Liver (tissue), 9 donors: ENCODE data around the gene SLC2A4. TPM values are rescaled to one million over a fixed set of nuclear protein-coding genes. Genes with fewer than 3 reads are reported as not detected.

Experiments
- DNase-seq: peaks from one replicate; pipeline ENCODE4 v3.0.0-alpha.2; 2017; ENCODE audit warnings: low spot score
- H3K27ac ChIP-seq, 2 donors: one replicate each; pipeline ENCODE4 v1.7.0; 2013; ENCODE audit warnings: inconsistent platforms in 2 of 2, low read length in 2 of 2, control low read depth in 1 of 2, low read depth in 1 of 2, mild to moderate bottlenecking in 1 of 2
- H3K27me3 ChIP-seq, 4 donors: one replicate each; pipeline versions ENCODE4 v1.6.1 to v1.7.0; 2013; ENCODE audit warnings: low read length in 3 of 4, inconsistent platforms in 1 of 4, mild to moderate bottlenecking in 1 of 4, moderate library complexity in 1 of 4; ENCODE audit not compliant: control insufficient read depth in 4 of 4, insufficient read depth in 4 of 4
- H3K36me3 ChIP-seq, 4 donors: one replicate each; pipeline versions ENCODE4 v1.6.1 to v1.7.0; 2013; ENCODE audit warnings: low read length in 3 of 4, mild to moderate bottlenecking in 3 of 4, low read depth in 1 of 4, moderate library complexity in 1 of 4; ENCODE audit not compliant: control insufficient read depth in 4 of 4, insufficient read depth in 3 of 4
- H3K4me1 ChIP-seq, 4 donors: one replicate each; pipeline versions ENCODE4 v1.6.1 to v1.7.0; 2013; ENCODE audit warnings: low read length in 3 of 4, mild to moderate bottlenecking in 3 of 4, moderate library complexity in 1 of 4; ENCODE audit not compliant: control insufficient read depth in 4 of 4, insufficient read depth in 4 of 4
- H3K4me3 ChIP-seq, 3 donors: one replicate each; pipeline versions ENCODE4 v1.6.1 to v1.7.0; 2013; ENCODE audit warnings: low read length in 3 of 3, control low read depth in 1 of 3, low read depth in 1 of 3, mild to moderate bottlenecking in 1 of 3
- H3K9ac ChIP-seq, 2 donors: one replicate each; pipeline ENCODE4 v1.7.0; 2013; ENCODE audit warnings: low read length in 2 of 2, mild to moderate bottlenecking in 2 of 2, moderate library complexity in 2 of 2, control low read depth in 1 of 2, low read depth in 1 of 2
- H3K9me3 ChIP-seq, 4 donors: one replicate each; pipeline versions ENCODE4 v1.6.1 to v1.7.0; 2013; ENCODE audit warnings: low read length in 3 of 4; ENCODE audit not compliant: control insufficient read depth in 4 of 4
- EGR1 ChIP-seq, 2 donors: IDR thresholded peaks; 2 replicates each; pipeline ENCODE4 v1.6.1; 2016 to 2018; ENCODE audit warnings: antibody characterized with exemption in 2 of 2, low read depth in 2 of 2
- FOXA1 ChIP-seq: IDR thresholded peaks from 2 replicates; pipeline ENCODE4 v1.6.1; 2016; ENCODE audit warnings: antibody characterized with exemption
- FOXA2 ChIP-seq: IDR thresholded peaks from 2 replicates; pipeline ENCODE4 v1.6.1; 2016; ENCODE audit warnings: antibody characterized with exemption
- GABPA ChIP-seq, 2 donors: IDR thresholded peaks in 1 of 2; conservative IDR thresholded peaks in 1 of 2; 2 replicates each; pipeline ENCODE4 v1.6.1; 2016; ENCODE audit warnings: antibody characterized with exemption in 2 of 2, mild to moderate bottlenecking in 1 of 2, moderate library complexity in 1 of 2
- HNF4A ChIP-seq, 2 donors: conservative IDR thresholded peaks; 2 replicates each; pipeline ENCODE4 v1.6.1; 2016; ENCODE audit warnings: antibody characterized with exemption in 2 of 2, mild to moderate bottlenecking in 2 of 2
- JUND ChIP-seq, 2 donors: IDR thresholded peaks; 2 replicates each; pipeline ENCODE4 v1.6.1; 2016; ENCODE audit warnings: antibody characterized with exemption in 2 of 2
- NR2F2 ChIP-seq: IDR thresholded peaks from 2 replicates; pipeline ENCODE4 v1.6.1; 2016; ENCODE audit warnings: antibody characterized with exemption
- RAD21 ChIP-seq, 2 donors: IDR thresholded peaks; 2 replicates each; pipeline ENCODE4 v1.6.1; 2016; ENCODE audit warnings: antibody characterized with exemption in 2 of 2, mild to moderate bottlenecking in 2 of 2
- RXRA ChIP-seq, 2 donors: IDR thresholded peaks; 2 replicates each; pipeline ENCODE4 v1.6.1; 2017 to 2018; ENCODE audit warnings: antibody characterized with exemption in 2 of 2, mild to moderate bottlenecking in 1 of 2
- SP1 ChIP-seq: IDR thresholded peaks from 2 replicates; pipeline ENCODE4 v1.6.1; 2018; ENCODE audit warnings: antibody characterized with exemption, mild to moderate bottlenecking
- TAF1 ChIP-seq: conservative IDR thresholded peaks from 2 replicates; pipeline ENCODE4 v1.6.1; 2016; ENCODE audit warnings: antibody characterized with exemption, mild to moderate bottlenecking
- YY1 ChIP-seq: IDR thresholded peaks from 2 replicates; pipeline ENCODE4 v1.6.1; 2016; ENCODE audit warnings: antibody characterized with exemption, mild to moderate bottlenecking
- WGBS: extraction: QIAGEN DNeasy Blood & Tissue Kit; methylation state at CpG from one replicate; pipeline ENCODE4 v1.1.7; 2013; 5-methylcytosine and 5-hydroxymethylcytosine counted together
- polyA plus RNA-seq, 2 donors: library from polyadenylated mRNA; stranded (reverse) in 1 of 2; unstranded in 1 of 2; fragments of 200-250 nt in 1 of 2; fragments of >200 nt in 1 of 2; fragmentation: Nextera tagmentation in 1 of 2; extraction: Ambion mirVana in 1 of 2; gene quantifications; one replicate each; pipeline versions ENCODE4 v1.2.1 to v1.2.3, GENCODE V29; 2013 to 2015
- total RNA-seq, 2 donors: library from RNA; depleted of rRNA; stranded (reverse); fragments of >200 nt; gene quantifications; one replicate each; pipeline ENCODE4 v1.2.3, GENCODE V29; 2014
- TF ChIP-seq, protein P1 (sequence below): IDR thresholded peaks from 2 replicates; pipeline ENCODE4 v1.6.1; 2016; ENCODE audit warnings: antibody characterized with exemption
- TF ChIP-seq, protein P2 (sequence below): IDR thresholded peaks from 2 replicates; pipeline ENCODE4 v1.6.1; 2016; ENCODE audit warnings: antibody characterized with exemption, mild to moderate bottlenecking
- TF ChIP-seq, protein P3 (sequence below): IDR thresholded peaks from 2 replicates; pipeline ENCODE4 v1.6.1; 2016; ENCODE audit warnings: antibody characterized with exemption
- TF ChIP-seq, protein P4 (sequence below): fragments of 150-350 bp; IDR thresholded peaks from 2 replicates; pipeline ENCODE4 v1.5.1; 2017; ENCODE audit warnings: improper control_type of control experiment, low read depth, low read length; ENCODE audit not compliant: missing input control
- TF ChIP-seq, protein P5 (sequence below): IDR thresholded peaks from 2 replicates; pipeline ENCODE4 v1.6.1; 2016; ENCODE audit warnings: antibody characterized with exemption
- donor health status: healthy.
- donor health status: healthy.
- donor health status: healthy.
- donor health status: healthy.
- donor health status: healthy.

SLC2A4 gene
- total and polyA plus RNA-seq, 4 donors, result 0.42 to 10.6 (median 1.6) TPM

DNA sequence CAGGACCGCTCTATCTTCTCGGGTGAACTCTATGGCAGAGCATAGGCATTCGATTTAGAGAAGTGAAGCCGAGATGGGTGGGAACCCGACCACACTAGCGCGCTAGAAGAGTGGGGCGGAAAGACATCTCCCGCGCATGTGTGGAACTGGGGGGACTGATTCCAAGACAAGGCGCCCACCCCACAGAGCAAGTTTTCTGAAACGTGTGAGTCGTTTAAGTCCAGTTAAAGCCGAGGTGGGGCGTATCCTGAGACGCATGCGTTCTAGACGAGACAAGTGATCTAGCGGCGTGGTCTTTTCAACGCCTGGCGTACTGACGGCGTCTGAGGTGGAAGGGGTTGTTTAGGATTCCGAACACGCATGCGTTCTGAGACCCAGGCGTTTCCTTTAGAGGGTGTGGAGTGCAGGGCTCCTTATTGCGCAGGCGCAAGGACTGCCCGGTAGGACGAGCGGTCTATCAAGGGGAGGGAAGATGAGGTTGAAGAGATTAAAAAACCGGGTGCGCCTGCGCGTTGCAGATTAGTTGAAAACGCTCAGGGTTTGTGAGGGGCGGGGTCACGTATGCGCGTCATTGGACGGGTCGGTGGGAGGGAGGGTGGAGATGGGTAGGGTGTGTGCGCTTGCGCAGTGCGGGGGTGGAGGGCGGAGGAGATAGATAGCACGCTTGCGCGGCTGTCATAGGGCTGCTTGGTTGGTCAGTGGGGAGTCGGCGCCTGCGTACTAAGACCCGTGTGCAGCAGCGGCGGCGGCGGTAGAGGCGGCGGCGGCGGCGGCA is 25.6 kb downstream of the SLC2A4 start, which contains the start of gene EIF5A:
Gene EIF5A (plus strand): TSS at position 718 of the 775 bp plus-strand sequence. CDS start 2,008 bp downstream, outside the sequence.
- TF ChIP-seq, protein P1, sequence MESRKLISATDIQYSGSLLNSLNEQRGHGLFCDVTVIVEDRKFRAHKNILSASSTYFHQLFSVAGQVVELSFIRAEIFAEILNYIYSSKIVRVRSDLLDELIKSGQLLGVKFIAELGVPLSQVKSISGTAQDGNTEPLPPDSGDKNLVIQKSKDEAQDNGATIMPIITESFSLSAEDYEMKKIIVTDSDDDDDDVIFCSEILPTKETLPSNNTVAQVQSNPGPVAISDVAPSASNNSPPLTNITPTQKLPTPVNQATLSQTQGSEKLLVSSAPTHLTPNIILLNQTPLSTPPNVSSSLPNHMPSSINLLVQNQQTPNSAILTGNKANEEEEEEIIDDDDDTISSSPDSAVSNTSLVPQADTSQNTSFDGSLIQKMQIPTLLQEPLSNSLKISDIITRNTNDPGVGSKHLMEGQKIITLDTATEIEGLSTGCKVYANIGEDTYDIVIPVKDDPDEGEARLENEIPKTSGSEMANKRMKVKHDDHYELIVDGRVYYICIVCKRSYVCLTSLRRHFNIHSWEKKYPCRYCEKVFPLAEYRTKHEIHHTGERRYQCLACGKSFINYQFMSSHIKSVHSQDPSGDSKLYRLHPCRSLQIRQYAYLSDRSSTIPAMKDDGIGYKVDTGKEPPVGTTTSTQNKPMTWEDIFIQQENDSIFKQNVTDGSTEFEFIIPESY, result peak; percentile 83
- peak; percentile 97 for TF ChIP-seq YY1
- TF ChIP-seq, protein P2, sequence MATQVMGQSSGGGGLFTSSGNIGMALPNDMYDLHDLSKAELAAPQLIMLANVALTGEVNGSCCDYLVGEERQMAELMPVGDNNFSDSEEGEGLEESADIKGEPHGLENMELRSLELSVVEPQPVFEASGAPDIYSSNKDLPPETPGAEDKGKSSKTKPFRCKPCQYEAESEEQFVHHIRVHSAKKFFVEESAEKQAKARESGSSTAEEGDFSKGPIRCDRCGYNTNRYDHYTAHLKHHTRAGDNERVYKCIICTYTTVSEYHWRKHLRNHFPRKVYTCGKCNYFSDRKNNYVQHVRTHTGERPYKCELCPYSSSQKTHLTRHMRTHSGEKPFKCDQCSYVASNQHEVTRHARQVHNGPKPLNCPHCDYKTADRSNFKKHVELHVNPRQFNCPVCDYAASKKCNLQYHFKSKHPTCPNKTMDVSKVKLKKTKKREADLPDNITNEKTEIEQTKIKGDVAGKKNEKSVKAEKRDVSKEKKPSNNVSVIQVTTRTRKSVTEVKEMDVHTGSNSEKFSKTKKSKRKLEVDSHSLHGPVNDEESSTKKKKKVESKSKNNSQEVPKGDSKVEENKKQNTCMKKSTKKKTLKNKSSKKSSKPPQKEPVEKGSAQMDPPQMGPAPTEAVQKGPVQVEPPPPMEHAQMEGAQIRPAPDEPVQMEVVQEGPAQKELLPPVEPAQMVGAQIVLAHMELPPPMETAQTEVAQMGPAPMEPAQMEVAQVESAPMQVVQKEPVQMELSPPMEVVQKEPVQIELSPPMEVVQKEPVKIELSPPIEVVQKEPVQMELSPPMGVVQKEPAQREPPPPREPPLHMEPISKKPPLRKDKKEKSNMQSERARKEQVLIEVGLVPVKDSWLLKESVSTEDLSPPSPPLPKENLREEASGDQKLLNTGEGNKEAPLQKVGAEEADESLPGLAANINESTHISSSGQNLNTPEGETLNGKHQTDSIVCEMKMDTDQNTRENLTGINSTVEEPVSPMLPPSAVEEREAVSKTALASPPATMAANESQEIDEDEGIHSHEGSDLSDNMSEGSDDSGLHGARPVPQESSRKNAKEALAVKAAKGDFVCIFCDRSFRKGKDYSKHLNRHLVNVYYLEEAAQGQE, result peak; percentile 92
- no peak for TF ChIP-seq FOXA2
- TF ChIP-seq, protein P3, sequence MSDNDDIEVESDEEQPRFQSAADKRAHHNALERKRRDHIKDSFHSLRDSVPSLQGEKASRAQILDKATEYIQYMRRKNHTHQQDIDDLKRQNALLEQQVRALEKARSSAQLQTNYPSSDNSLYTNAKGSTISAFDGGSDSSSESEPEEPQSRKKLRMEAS, result peak; percentile 93
- TF ChIP-seq HNF4A (conservative IDR thresholded peaks at IDR 0.05), result peak; percentile 28 to 40
- peak; percentile 80 for TF ChIP-seq TAF1
- peak; percentile 98 to 100 for TF ChIP-seq EGR1 (IDR thresholded peaks at IDR 0.05; ENCODE audit: low read depth in 2 of 2)
- TF ChIP-seq, protein P4, sequence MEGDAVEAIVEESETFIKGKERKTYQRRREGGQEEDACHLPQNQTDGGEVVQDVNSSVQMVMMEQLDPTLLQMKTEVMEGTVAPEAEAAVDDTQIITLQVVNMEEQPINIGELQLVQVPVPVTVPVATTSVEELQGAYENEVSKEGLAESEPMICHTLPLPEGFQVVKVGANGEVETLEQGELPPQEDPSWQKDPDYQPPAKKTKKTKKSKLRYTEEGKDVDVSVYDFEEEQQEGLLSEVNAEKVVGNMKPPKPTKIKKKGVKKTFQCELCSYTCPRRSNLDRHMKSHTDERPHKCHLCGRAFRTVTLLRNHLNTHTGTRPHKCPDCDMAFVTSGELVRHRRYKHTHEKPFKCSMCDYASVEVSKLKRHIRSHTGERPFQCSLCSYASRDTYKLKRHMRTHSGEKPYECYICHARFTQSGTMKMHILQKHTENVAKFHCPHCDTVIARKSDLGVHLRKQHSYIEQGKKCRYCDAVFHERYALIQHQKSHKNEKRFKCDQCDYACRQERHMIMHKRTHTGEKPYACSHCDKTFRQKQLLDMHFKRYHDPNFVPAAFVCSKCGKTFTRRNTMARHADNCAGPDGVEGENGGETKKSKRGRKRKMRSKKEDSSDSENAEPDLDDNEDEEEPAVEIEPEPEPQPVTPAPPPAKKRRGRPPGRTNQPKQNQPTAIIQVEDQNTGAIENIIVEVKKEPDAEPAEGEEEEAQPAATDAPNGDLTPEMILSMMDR, result no peak
- no peak for TF ChIP-seq FOXA1
- no peak for TF ChIP-seq NR2F2
- TF ChIP-seq, protein P5, sequence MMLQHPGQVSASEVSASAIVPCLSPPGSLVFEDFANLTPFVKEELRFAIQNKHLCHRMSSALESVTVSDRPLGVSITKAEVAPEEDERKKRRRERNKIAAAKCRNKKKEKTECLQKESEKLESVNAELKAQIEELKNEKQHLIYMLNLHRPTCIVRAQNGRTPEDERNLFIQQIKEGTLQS, result no peak
- TF ChIP-seq GABPA (IDR thresholded peaks at IDR 0.05 in 1 of 2, conservative IDR thresholded peaks at IDR 0.05 in 1 of 2), result peak in 1 of 2 donors; percentile 79
- peak; percentile 75 for TF ChIP-seq SP1
- peak in 1 of 2 donors; percentile 61 for TF ChIP-seq JUND (IDR thresholded peaks at IDR 0.05)
- TF ChIP-seq RAD21 (IDR thresholded peaks at IDR 0.05), result peak; percentile 5 to 20
- TF ChIP-seq RXRA (IDR thresholded peaks at IDR 0.05), result peak; percentile 67 to 68
- peak within 1 kb of the TSS; percentile 85 to 96 for H3K9ac ChIP-seq
- no peaks in the 10 kb centered on the region for H3K27me3 ChIP-seq
- H3K9me3 ChIP-seq, result no peaks in the 10 kb centered on the region
- peak within 1 kb of the TSS; percentile 92 to 95 (median 93) for H3K4me3 ChIP-seq
- H3K4me1 ChIP-seq, result peaks cover 7 to 28% (median 19%) of the 10 kb centered on the region in 4 donors
- peak; percentile 100 for DNase-seq
- under 1% methylated on average over 64 of the region's 64 CpGs for WGBS
- H3K36me3 ChIP-seq, result peaks cover 12 to 24% (median 23%) of the 10 kb centered on the region in 4 donors
- H3K27ac ChIP-seq, result peak within 1 kb of the TSS; percentile 96 to 99
